Measurements from ENCODE around the gene HOXC12. TPM values are rescaled to one million over a fixed set of nuclear protein-coding genes. Genes with fewer than 3 reads are reported as not detected.
A peak's percentile ranks its signal among the peaks of the same experiment; 100 is the strongest.

HOXC12 gene
- polyA plus RNA-seq, 5 donors: not detected

- no peak for DNase-seq
These were observed 41.8 kb downstream of the HOXC12 start for GRCh38 chr12:53996240-53997203.

- no peak for DNase-seq
These were observed 42.8 kb downstream of the HOXC12 start for GRCh38 chr12:53997204-53998109.

GRCh38 chr12:53998110-53998899, 43.6 kb downstream of the HOXC12 start:
- DNase-seq: no peak

- no peak for DNase-seq
These were observed 44.2 kb downstream of the HOXC12 start for GRCh38 chr12:53998900-53999236.

- no peak for DNase-seq
These were observed 44.9 kb downstream of the HOXC12 start for GRCh38 chr12:53999559-54000115.

- DNase-seq: no peak
These were observed 45.7 kb downstream of the HOXC12 start, which contains the start of gene HOXC9 for GRCh38 chr12:54000116-54001114. Gene HOXC9 (plus strand): TSS chr12:54000161. CDS start chr12:54000189, 28 bp downstream.

GRCh38 chr12:54001283-54002187, 46.8 kb downstream of the HOXC12 start:
- DNase-seq: no peak

GRCh38 chr12:54002278-54002914, 47.7 kb downstream of the HOXC12 start:
- DNase-seq: no peak

GRCh38 chr12:54002915-54003389, 48.2 kb downstream of the HOXC12 start:
- no peak for DNase-seq

GRCh38 chr12:54003625-54004024, 48.9 kb downstream of the HOXC12 start:
- no peak for DNase-seq

- no peak for DNase-seq
These were observed 49.5 kb downstream of the HOXC12 start for GRCh38 chr12:54004063-54004840.

GRCh38 chr12:54004841-54005530, 50.3 kb downstream of the HOXC12 start:
- no peak for DNase-seq

GRCh38 chr12:54005531-54005852, 50.8 kb downstream of the HOXC12 start:
- no peak for DNase-seq

GRCh38 chr12:54005853-54006558, 51.3 kb downstream of the HOXC12 start:
- DNase-seq: peak; percentile 80 to 84

GRCh38 chr12:54006559-54007220, 52.0 kb downstream of the HOXC12 start:
- DNase-seq: no peak
